ENCODE data around the gene CCDC148. TPM values are rescaled to one million over a fixed set of nuclear protein-coding genes. Genes with fewer than 3 reads are reported as not detected.

CCDC148 gene
- total and polyA plus RNA-seq, 2 donors (not counting 3 experiments of a cell fraction or from before 2014, with no cell fraction given): 0.04 to 0.69 TPM

GRCh38 chr2:158502974-158503373, 46.4 kb upstream of the CCDC148 start:
- POLR2A ChIA-PET: no interaction called here
- H3K27ac ChIP-seq (ENCODE audit: insufficient read depth, low read depth, low read length): no peak overlapping the region
- no peaks in the 10 kb centered on the region for H3K27me3 ChIP-seq (ENCODE audit: control insufficient read depth in 2 of 2, insufficient read depth in 2 of 2, low read length in 2 of 2)
- dilution Hi-C loops (cut with MboI; ENCODE audit: extremely low pct_ligation_motif_present, low sequenced_read_pairs) (no loop called here), intact Hi-C loops (cut with micrococcal nuclease) (no loop called here)
- no peaks in the 10 kb centered on the region for H3K4me1 ChIP-seq (ENCODE audit: control insufficient read depth, extremely low read depth, insufficient read depth, low read length)
- H3K9me3 ChIP-seq (replicated peaks; ENCODE audit: control insufficient read depth, insufficient read depth, low read length): no peaks in the 10 kb centered on the region
- TF ChIP-seq JUN (IDR thresholded peaks at IDR 0.05; ENCODE audit: borderline replicate concordance, insufficient read depth, insufficient read length, low read depth): peak; percentile 3
- no peak for TF ChIP-seq MYC (IDR thresholded peaks at IDR 0.05; ENCODE audit: low read depth, low read length)
- H4K20me1 ChIP-seq (replicated peaks; ENCODE audit: control insufficient read depth, extremely low read depth, insufficient read depth, low read length): peaks cover 2% of the 10 kb centered on the region
- no peak overlapping the region for H3K4me3 ChIP-seq (replicated peaks in 1 of 3; ENCODE audit: insufficient read depth in 1 of 3, low read depth in 1 of 3, low read length in 3 of 3)
- no peak overlapping the region for H3K4me2 ChIP-seq (ENCODE audit: insufficient read depth, low read length)
- H3K9me1 ChIP-seq (replicated peaks; ENCODE audit: control insufficient read depth, extremely low read depth, insufficient read depth, low read length): no peaks in the 10 kb centered on the region
- FAIRE-seq: peak; percentile 12
- H3K36me3 ChIP-seq (ENCODE audit: control insufficient read depth in 2 of 2, extremely low read depth in 1 of 2, insufficient read depth in 2 of 2, low read length in 2 of 2): no peaks in the 10 kb centered on the region
- peak; percentile 22 for DNase-seq (ENCODE audit: low read depth, low spot score)
- H3K79me2 ChIP-seq (ENCODE audit: control insufficient read depth, insufficient read depth, low read length): peaks cover 29% of the 10 kb centered on the region
- H2AFZ ChIP-seq (ENCODE audit: low read depth, low read length): no peak overlapping the region
- H3K9ac ChIP-seq (replicated peaks; ENCODE audit: extremely low read depth, insufficient read depth, low read length): no peak overlapping the region
- no TSS peak for BruUV-seq (replicated peaks)
- CTCF ChIA-PET: interaction anchor here (1.4 kb wide), 1 partner anchor 37 kb away, joined by 3 read pairs; no protein-coding TSS in a partner anchor

GRCh38 chr2:158501301-158501700, 44.7 kb upstream of the CCDC148 start:
- no peaks in the 10 kb centered on the region for H3K36me3 ChIP-seq (ENCODE audit: control insufficient read depth in 2 of 2, extremely low read depth in 1 of 2, insufficient read depth in 2 of 2, low read length in 2 of 2)
- FAIRE-seq (no peak), DNase-seq (ENCODE audit: low read depth, low spot score) (no peak)
- intact Hi-C loops (cut with micrococcal nuclease): no loop called here
- no peaks in the 10 kb centered on the region for H3K27me3 ChIP-seq (ENCODE audit: control insufficient read depth in 2 of 2, insufficient read depth in 2 of 2, low read length in 2 of 2)
- no peak overlapping the region for H3K9ac ChIP-seq (replicated peaks; ENCODE audit: extremely low read depth, insufficient read depth, low read length)
- H3K4me3 ChIP-seq (replicated peaks in 1 of 3; ENCODE audit: insufficient read depth in 1 of 3, low read depth in 1 of 3, low read length in 3 of 3): no peak overlapping the region
- H3K79me2 ChIP-seq (ENCODE audit: control insufficient read depth, insufficient read depth, low read length): peaks cover 31% of the 10 kb centered on the region
- no peak overlapping the region for H3K27ac ChIP-seq (ENCODE audit: insufficient read depth, low read depth, low read length)
- peaks cover 2% of the 10 kb centered on the region for H3K4me1 ChIP-seq (ENCODE audit: control insufficient read depth, extremely low read depth, insufficient read depth, low read length)
- POLR2A ChIA-PET: no interaction called here
- TF ChIP-seq GATA2 (IDR thresholded peaks at IDR 0.05; ENCODE audit: insufficient read depth, insufficient read length, low read depth, low read length) (no peak), POLR2AphosphoS5 (IDR thresholded peaks at IDR 0.05; ENCODE audit: insufficient read depth, low read depth, low read length) (no peak), JUN (IDR thresholded peaks at IDR 0.05; ENCODE audit: borderline replicate concordance, insufficient read depth, insufficient read length, low read depth) (no peak), POLR2A (IDR thresholded peaks at IDR 0.05; ENCODE audit: low read depth, low read length) (no peak), MYC (IDR thresholded peaks at IDR 0.05; ENCODE audit: low read depth, low read length) (no peak), MAX (IDR thresholded peaks at IDR 0.05; ENCODE audit: insufficient read depth, insufficient read length) (no peak), CTCF (IDR thresholded peaks at IDR 0.05; ENCODE audit: extremely low read depth in 1 of 2, insufficient read depth in 1 of 2, low read depth in 1 of 2, low read length in 2 of 2) (no peak), EZH2 (IDR thresholded peaks at IDR 0.05; ENCODE audit: borderline replicate concordance, low read depth, low read length, severe bottlenecking) (no peak), FOS (IDR thresholded peaks at IDR 0.05; ENCODE audit: borderline replicate concordance, insufficient read depth, low read length) (no peak)
- no peak overlapping the region for H2AFZ ChIP-seq (ENCODE audit: low read depth, low read length)
- no TSS peak for BruUV-seq (replicated peaks)
- dilution Hi-C loops (cut with MboI; ENCODE audit: extremely low pct_ligation_motif_present, low sequenced_read_pairs): no loop called here
- no peaks in the 10 kb centered on the region for H3K9me3 ChIP-seq (replicated peaks; ENCODE audit: control insufficient read depth, insufficient read depth, low read length)
- CTCF ChIA-PET: interaction anchor here (1.3 kb wide), 1 partner anchor 9 kb away, joined by 3 read pairs; no protein-coding TSS in a partner anchor
- peaks cover 2% of the 10 kb centered on the region for H4K20me1 ChIP-seq (replicated peaks; ENCODE audit: control insufficient read depth, extremely low read depth, insufficient read depth, low read length)
- no peak overlapping the region for H3K4me2 ChIP-seq (ENCODE audit: insufficient read depth, low read length)
- H3K9me1 ChIP-seq (replicated peaks; ENCODE audit: control insufficient read depth, extremely low read depth, insufficient read depth, low read length): no peaks in the 10 kb centered on the region

Measured in endothelial cell of umbilical vein (primary cell).